Transverse colon (tissue), 4 donors: ENCODE results near the gene ACAD9. TPM values are rescaled to one million over a fixed set of nuclear protein-coding genes. Genes with fewer than 3 reads are reported as not detected.
"Not testable (repeated sequence)": the region's sequence is repeated elsewhere in the genome, so short reads cannot be mapped to it uniquely, and the experiment has no call there.

Source experiments
- DNase-seq: peaks from one replicate; pipeline ENCODE4 v3.0.0-alpha.2; 2019
- H3K27ac ChIP-seq, 4 donors: fragments of 200-600 bp; sonication (generic); 2 replicates each; pipeline ENCODE4 v1.5.1; 2016 to 2018; ENCODE audit warnings: inconsistent platforms in 4 of 4
- H3K27me3 ChIP-seq: fragments of 200-600 bp; sonication (generic); 2 replicates; pipeline ENCODE4 v1.5.1; 2017; ENCODE audit warnings: inconsistent platforms
- H3K36me3 ChIP-seq, 4 donors: fragments of 200-600 bp; sonication (generic); 2 replicates each; pipeline ENCODE4 v1.5.1; 2017 to 2019; ENCODE audit warnings: inconsistent platforms in 4 of 4
- H3K4me1 ChIP-seq, 4 donors: fragments of 200-600 bp; sonication (generic); 2 replicates each; pipeline ENCODE4 v1.5.1; 2017 to 2020; ENCODE audit warnings: inconsistent platforms in 4 of 4
- H3K4me3 ChIP-seq, 4 donors: fragments of 200-600 bp; sonication (generic); 1 replicate in 1 of 4; 2 replicates in 3 of 4; pipeline versions ENCODE4 v1.5.1 to v1.6.1; 2017 to 2019; ENCODE audit warnings: inconsistent platforms in 4 of 4
- H3K9me3 ChIP-seq, 2 donors: fragments of 200-600 bp; sonication (generic); 2 replicates each; pipeline ENCODE4 v1.5.1; 2017 to 2019; ENCODE audit warnings: inconsistent platforms in 2 of 2
- CTCF ChIP-seq, 5 experiments: fragments of 200-600 bp in 3 of 5; fragments of 450-650 bp in 2 of 5; sonication (generic) in 3 of 5; IDR thresholded peaks; 1 replicate in 2 of 5; 2 replicates in 3 of 5; pipeline ENCODE4 v1.5.1; 2016 to 2017; ENCODE audit warnings: antibody characterized with exemption in 5 of 5, inconsistent platforms in 3 of 5, mild to moderate bottlenecking in 2 of 5, moderate library complexity in 1 of 5
- EP300 ChIP-seq: sonication (generic); formaldehyde crosslinking; IDR thresholded peaks from one replicate; pipeline ENCODE4 v1.6.1; 2017; ENCODE audit warnings: antibody characterized with exemption, low read depth
- POLR2A ChIP-seq: fragments of 450-650 bp; IDR thresholded peaks from one replicate; pipeline ENCODE4 v1.6.1; 2016; ENCODE audit warnings: antibody characterized with exemption, mild to moderate bottlenecking, moderate library complexity
- POLR2AphosphoS5 ChIP-seq, 3 donors: sonication (generic); formaldehyde crosslinking; IDR thresholded peaks; one replicate each; pipeline ENCODE4 v1.6.1; 2016; ENCODE audit warnings: antibody characterized with exemption in 3 of 3
- WGBS, 2 donors: methylation state at CpG; one replicate each; pipeline ENCODE4 v1.1.5; 2018; ENCODE audit warnings: low coverage in 1 of 2; 5-methylcytosine and 5-hydroxymethylcytosine counted together
- in situ Hi-C, 4 donors: fragments of 200-750 bp; cut with MboI; loops; one replicate each; pipeline versions ENCODE4 v1.15.0 to v1.15.1; 2017; ENCODE audit warnings: low sequenced_read_pairs in 3 of 4, low pct_ligation_motif_present in 1 of 4, low pct_unique_long_range_greater_than_20kb in 1 of 4
- intact Hi-C: fragments of 100-400 bp; cut with DNase I; formaldehyde crosslinking; loops from one replicate; pipeline ENCODE4 v1.15.1; 2023; ENCODE audit warnings: low total_unique reads
- total RNA-seq, 4 donors: library from RNA; depleted of rRNA; stranded (reverse); fragments of >200 nt; gene quantifications; one replicate each; pipeline ENCODE4 v1.1.0, GENCODE V29; 2016

The ACAD9 gene
- total RNA-seq, 4 donors from 2014 or later, result 37.3 to 158 (median 85.0) TPM

DNA sequence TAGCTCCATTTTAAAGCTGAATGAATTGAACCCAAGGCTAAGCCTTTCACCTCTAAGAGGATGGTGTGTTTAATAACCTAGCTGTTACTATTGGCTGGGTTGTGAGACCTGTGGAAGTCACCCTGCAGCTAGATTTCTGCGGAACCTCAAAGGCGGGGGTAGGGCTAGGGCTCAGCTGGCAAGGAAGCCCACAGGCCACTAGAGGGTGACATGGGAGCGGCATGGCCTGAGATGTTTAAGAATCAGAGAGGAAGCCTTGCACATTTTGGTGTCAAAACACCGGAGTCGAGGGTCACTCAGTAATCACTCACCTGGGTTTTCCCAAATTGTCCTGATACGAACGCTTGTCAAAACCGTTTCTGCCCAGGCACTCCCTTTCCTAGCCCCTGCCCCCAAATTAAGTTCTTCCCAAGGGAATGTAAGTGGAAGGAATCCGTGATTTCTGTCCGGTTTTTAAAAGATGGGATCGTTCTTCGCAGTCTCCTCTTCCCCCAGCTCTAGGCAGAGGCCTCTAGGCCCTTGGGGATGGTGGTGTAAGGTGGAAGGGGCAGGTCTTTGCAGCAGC is 3.8 kb upstream of the ACAD9 start:
- intact Hi-C loops (no loop called here), in situ Hi-C loops (no loop called here)
- WGBS, 2 donors, result 46% methylated on average over 12 of the region's 12 CpGs; no CpG with 5 or more reads in 1 of the 2 donors
- Histone ChIP-seq H3K4me3 (no peak overlapping the region), H3K9me3 (no peaks in the 10 kb centered on the region), H3K4me1 (peaks cover 13 to 20% (median 17%) of the 10 kb centered on the region in 4 donors), H3K36me3 (no peaks in the 10 kb centered on the region), H3K27ac (no peak overlapping the region), H3K27me3 (no peaks in the 10 kb centered on the region)
- peak in 3 of 5 experiments; percentile 17 to 24 (median 21) for TF ChIP-seq CTCF (IDR thresholded peaks at IDR 0.05)
- no peak for TF ChIP-seq POLR2A
- TF ChIP-seq POLR2AphosphoS5 (IDR thresholded peaks at IDR 0.05), result no peak
- no peak for TF ChIP-seq EP300
- DNase-seq, result peak; percentile 29

GRCh38 chr3:128878011-128878457 is 1.4 kb upstream of the ACAD9 start:
- no peak for DNase-seq
- Histone ChIP-seq H3K9me3 (no peaks in the 10 kb centered on the region), H3K4me1 (peaks cover 14 to 39% (median 27%) of the 10 kb centered on the region in 4 donors), H3K27ac (peak overlapping the region; percentile 92 to 99 (median 93)), H3K36me3 (no peaks in the 10 kb centered on the region), H3K4me3 (peak overlapping the region in 2 of 4 donors; percentile 70 to 71), H3K27me3 (no peaks in the 10 kb centered on the region)
- in situ Hi-C loops, result no loop called here
- intact Hi-C loops, result no loop called here
- TF ChIP-seq POLR2AphosphoS5 (IDR thresholded peaks at IDR 0.05), result no peak
- TF ChIP-seq EP300, result no peak
- TF ChIP-seq POLR2A, result no peak
- TF ChIP-seq CTCF (IDR thresholded peaks at IDR 0.05), result no peak
- WGBS, 2 donors, result 76 to 81% methylated on average over 7 of the region's 7 CpGs

DNA sequence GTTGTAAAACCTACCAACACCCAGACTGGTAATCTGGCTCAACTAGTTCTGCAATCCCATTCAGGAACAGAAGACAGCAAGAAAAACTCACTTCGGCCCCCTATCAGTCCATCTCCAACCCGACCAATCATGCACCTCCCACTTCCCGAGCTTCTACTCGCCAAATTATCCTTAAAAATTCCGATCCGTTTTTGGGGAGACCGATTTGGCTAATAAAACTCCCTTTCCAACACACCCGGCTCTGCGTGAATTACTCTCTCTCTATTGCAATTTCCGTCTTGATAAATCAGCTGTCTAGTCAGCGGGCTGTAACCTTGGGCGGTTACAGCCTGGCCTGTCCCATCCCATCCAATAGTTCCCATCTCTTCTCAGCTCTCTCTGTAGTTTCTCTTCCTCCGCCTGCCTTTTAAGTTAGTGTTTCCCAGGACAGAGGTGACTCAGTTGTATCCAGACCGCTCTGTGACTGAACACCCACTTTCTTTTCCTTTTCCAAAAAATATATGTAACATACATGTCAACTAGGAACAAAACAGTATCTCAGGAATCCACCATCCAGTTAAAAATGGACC is 780 bp upstream of the ACAD9 start:
- no peak for TF ChIP-seq CTCF (IDR thresholded peaks at IDR 0.05)
- no peak for TF ChIP-seq POLR2A
- TF ChIP-seq EP300, result no peak
- no peak for TF ChIP-seq POLR2AphosphoS5 (IDR thresholded peaks at IDR 0.05)
- peak; percentile 33 for DNase-seq
- H3K27me3 ChIP-seq, result no peaks in the 10 kb centered on the region
- peaks cover 14 to 39% (median 27%) of the 10 kb centered on the region in 4 donors for H3K4me1 ChIP-seq
- H3K4me3 ChIP-seq, result peak overlapping the region; percentile 35 to 71 (median 62)
- H3K9me3 ChIP-seq, result no peaks in the 10 kb centered on the region
- peak overlapping the region; percentile 92 to 99 (median 93) for H3K27ac ChIP-seq
- intact Hi-C loops (no loop called here), in situ Hi-C loops (no loop called here)
- 1% methylated on average over 14 of the region's 14 CpGs for WGBS, 2 donors
- no peaks in the 10 kb centered on the region for H3K36me3 ChIP-seq

GRCh38 chr3:128879991-128880390 is 571 bp downstream of the ACAD9 start:
- in situ Hi-C loops (no loop called here), intact Hi-C loops (no loop called here)
- no peak for DNase-seq
- peaks cover 14 to 39% (median 27%) of the 10 kb centered on the region in 4 donors for H3K4me1 ChIP-seq
- H3K27me3 ChIP-seq, result no peaks in the 10 kb centered on the region
- no peak for TF ChIP-seq POLR2A
- TF ChIP-seq EP300, result no peak
- no peak for TF ChIP-seq POLR2AphosphoS5 (IDR thresholded peaks at IDR 0.05)
- no peak for TF ChIP-seq CTCF (IDR thresholded peaks at IDR 0.05)
- no peaks in the 10 kb centered on the region for H3K9me3 ChIP-seq
- 0 to 4% methylated on average over 2 to 6 of the region's 6 CpGs for WGBS, 2 donors
- peak overlapping the region; percentile 53 to 88 (median 70) for H3K4me3 ChIP-seq
- peaks cover 0 to 3% (median 0%) of the 10 kb centered on the region in 4 donors for H3K36me3 ChIP-seq
- peak overlapping the region; percentile 92 to 99 (median 93) for H3K27ac ChIP-seq

GRCh38 chr3:128880455-128880854 is 1.0 kb downstream of the ACAD9 start:
- H3K36me3 ChIP-seq, H3K9me3 ChIP-seq, DNase-seq, in situ Hi-C loops, intact Hi-C loops, H3K27me3 ChIP-seq: not testable (repeated sequence)
- 81% methylated on average over 12 of the region's 12 CpGs; no CpG with 5 or more reads in 1 of the 2 donors for WGBS, 2 donors
- H3K4me1 ChIP-seq, result peaks cover 14 to 39% (median 27%) of the 10 kb centered on the region in 4 donors
- H3K4me3 ChIP-seq, result peak overlapping the region in 2 of 4 donors; percentile 70 to 71
- H3K27ac ChIP-seq, result peak overlapping the region; percentile 92 to 99 (median 93)
